K562 (cell line): ENCODE measurements around the gene FXYD4. TPM values are rescaled to one million over a fixed set of nuclear protein-coding genes. Genes with fewer than 3 reads are reported as not detected.

Experiments
- CBFA2T3 ChIP-seq: fragments of 450-650 bp; IDR thresholded peaks from 2 replicates; pipeline ENCODE4 v1.6.1; 2017
- CHD4 ChIP-seq: fragments of 200-600 bp; sonication (generic); IDR thresholded peaks from 3 replicates; pipeline ENCODE4 v1.6.1; 2012; ENCODE audit warnings: low read depth, mild to moderate bottlenecking, mixed read lengths, low read length, inconsistent platforms; ENCODE audit not compliant: insufficient read depth, insufficient replicate concordance, poor library complexity, severe bottlenecking
- CREM ChIP-seq: IDR thresholded peaks from 2 replicates; pipeline ENCODE4 v1.6.1; 2014; ENCODE audit warnings: antibody characterized with exemption, low read depth
- CTCF ChIP-seq, 3 experiments: IDR thresholded peaks in 2 of 3; conservative IDR thresholded peaks in 1 of 3; 2 replicates each; pipeline ENCODE4 v1.5.1; 2011 to 2012; ENCODE audit warnings: low read length in 3 of 3, mild to moderate bottlenecking in 3 of 3, control low read depth in 2 of 3, improper control_type of control experiment in 1 of 3, inconsistent platforms in 1 of 3, low read depth in 1 of 3, mixed read lengths in 1 of 3, moderate library complexity in 1 of 3; ENCODE audit not compliant: insufficient read depth in 2 of 3
- DEAF1 ChIP-seq: fragments of 450-650 bp; formaldehyde crosslinking; IDR thresholded peaks from 2 replicates; pipeline ENCODE4 v1.4.0; 2020; ENCODE audit warnings: mild to moderate bottlenecking, moderate library complexity
- DNMT1 ChIP-seq: fragments of 450-650 bp; IDR thresholded peaks from 2 replicates; pipeline ENCODE4 v1.6.1; 2016; ENCODE audit warnings: antibody characterized with exemption, mild to moderate bottlenecking
- EZH2 ChIP-seq: IDR thresholded peaks from 2 replicates; pipeline ENCODE4 v1.6.1; 2012; ENCODE audit warnings: low read depth, mild to moderate bottlenecking, inconsistent platforms, low read length, borderline replicate concordance
- FOXJ3 ChIP-seq: sonication (generic); formaldehyde crosslinking; IDR thresholded peaks from 2 replicates; pipeline ENCODE4 v1.4.0; 2020; ENCODE audit warnings: mild to moderate bottlenecking, missing genetic modification reagents
- HDGF ChIP-seq: fragments of 450-650 bp; IDR thresholded peaks from 2 replicates; pipeline ENCODE4 v1.6.1; 2016
- ILK ChIP-seq: fragments of 450-650 bp; IDR thresholded peaks from 2 replicates; pipeline ENCODE4 v1.6.1; 2016; ENCODE audit warnings: missing genetic modification characterization, low read depth, mild to moderate bottlenecking, missing compliant biosample characterization, moderate library complexity, borderline replicate concordance
- KDM2B ChIP-seq: fragments of 250-450 bp; sonication (Bioruptor Pico); IDR thresholded peaks from 2 replicates; pipeline ENCODE4 v1.8.0; 2021; ENCODE audit warnings: mild to moderate bottlenecking, moderate library complexity
- MTA2 ChIP-seq: fragments of 450-650 bp; IDR thresholded peaks from 2 replicates; pipeline ENCODE4 v1.6.1; 2016; ENCODE audit warnings: low read depth
- NCOA1 ChIP-seq: fragments of 450-650 bp; IDR thresholded peaks from 2 replicates; pipeline ENCODE4 v1.6.1; 2016; ENCODE audit warnings: low read depth
- SMAD1 ChIP-seq: fragments of 150-350 bp; IDR thresholded peaks from 2 replicates; pipeline ENCODE4 v1.6.1; 2014; ENCODE audit warnings: low read length, low read depth; ENCODE audit not compliant: partially characterized antibody
- SMARCA5 ChIP-seq: fragments of 450-650 bp; IDR thresholded peaks from 2 replicates; pipeline ENCODE4 v1.6.1; 2016
- SNIP1 ChIP-seq: fragments of 450-650 bp; IDR thresholded peaks from 2 replicates; pipeline ENCODE4 v1.7.1; 2017; ENCODE audit warnings: low read depth, mild to moderate bottlenecking
- TRIM24 ChIP-seq, 2 experiments: fragments of 450-650 bp; IDR thresholded peaks; 2 replicates each; pipeline ENCODE4 v1.6.1; 2016
- TSC22D4 ChIP-seq: fragments of 450-650 bp; IDR thresholded peaks from 2 replicates; pipeline ENCODE4 v1.6.1; 2016; ENCODE audit warnings: missing genetic modification characterization, missing biosample characterization, control low read depth
- XRCC5 ChIP-seq: fragments of 200-400 bp; formaldehyde crosslinking; IDR thresholded peaks from 2 replicates; pipeline ENCODE4 v1.6.1; 2017; ENCODE audit warnings: low read depth, mild to moderate bottlenecking, low read length
- ZBTB8A ChIP-seq: fragments of 450-650 bp; IDR thresholded peaks from 2 replicates; pipeline ENCODE4 v1.6.1; 2018; ENCODE audit warnings: mild to moderate bottlenecking, moderate library complexity; ENCODE audit not compliant: partially characterized antibody
- ZC3H4 ChIP-seq: sonication (generic); formaldehyde crosslinking; IDR thresholded peaks from 2 replicates; pipeline ENCODE4 v1.9.0; 2021; ENCODE audit warnings: missing genetic modification reagents, borderline replicate concordance
- ZEB2 ChIP-seq: fragments of 450-650 bp; IDR thresholded peaks from 2 replicates; pipeline ENCODE4 v1.6.1; 2016
- ZNF165 ChIP-seq: fragments of 250-450 bp; sonication (Bioruptor Pico); IDR thresholded peaks from 2 replicates; pipeline ENCODE4 v1.4.0; 2020; ENCODE audit warnings: borderline replicate concordance
- ZNF354B ChIP-seq: fragments of 250-450 bp; sonication (Bioruptor Pico); IDR thresholded peaks from 2 replicates; pipeline ENCODE4 v1.4.0; 2020
- ZNF431 ChIP-seq: sonication (generic); formaldehyde crosslinking; IDR thresholded peaks from 2 replicates; pipeline ENCODE4 v1.8.0; 2022; ENCODE audit warnings: mild to moderate bottlenecking, missing genetic modification reagents
- ZNF551 ChIP-seq: fragments of 250-450 bp; sonication (Bioruptor Pico); IDR thresholded peaks from 2 replicates; pipeline ENCODE4 v1.5.0; 2021; ENCODE audit warnings: mild to moderate bottlenecking, moderate library complexity
- ZNF79 ChIP-seq: fragments of 250-450 bp; sonication (Bioruptor Pico); IDR thresholded peaks from 2 replicates; pipeline ENCODE4 v1.4.0; 2020; ENCODE audit warnings: low read depth, mild to moderate bottlenecking, moderate library complexity
- polyA plus RNA-seq, 8 experiments: library from polyadenylated mRNA; depleted of rRNA in 4 of 8; stranded (reverse) in 5 of 8; unstranded in 3 of 8; fragments of >200 nt; fragmentation: Nextera tagmentation in 2 of 8; fragmentation: Illumina TruSeq in 1 of 8; extraction: Ambion mirVana in 2 of 8; extraction: Trizol in 1 of 8; gene quantifications; 2 replicates each; pipeline versions ENCODE4 v1.2.1 to v1.2.3, GENCODE V29; 2011 to 2014; ENCODE audit warnings: inconsistent platforms in 1 of 8, missing spikeins in 1 of 8
- total RNA-seq, 7 experiments: library from RNA; depleted of rRNA in 6 of 7; stranded (reverse); fragments of >200 nt in 6 of 7; fragmentation: Illumina TruSeq in 2 of 7; extraction: Trizol in 2 of 7; gene quantifications; 2 replicates each; pipeline versions ENCODE4 v1.2.1 to v1.2.3, GENCODE V29; 2011 to 2021; ENCODE audit warnings: low replicate concordance in 1 of 7
- TF ChIP-seq, protein P1 (sequence below): fragments of 450-650 bp; IDR thresholded peaks from 2 replicates; pipeline ENCODE4 v1.6.1; 2016; ENCODE audit warnings: missing biosample characterization, missing genetic modification characterization

The FXYD4 gene
- total and polyA plus RNA-seq, 9 of the 15 experiments (the other 6 are each of a cell fraction or from before 2014, with no cell fraction given) = not detected

- TF ChIP-seq XRCC5 = no peak
- no peak for TF ChIP-seq DEAF1
- TF ChIP-seq SNIP1 = peak; percentile 63; the same call in 1 of the 2 replicates
- TF ChIP-seq, protein P1, sequence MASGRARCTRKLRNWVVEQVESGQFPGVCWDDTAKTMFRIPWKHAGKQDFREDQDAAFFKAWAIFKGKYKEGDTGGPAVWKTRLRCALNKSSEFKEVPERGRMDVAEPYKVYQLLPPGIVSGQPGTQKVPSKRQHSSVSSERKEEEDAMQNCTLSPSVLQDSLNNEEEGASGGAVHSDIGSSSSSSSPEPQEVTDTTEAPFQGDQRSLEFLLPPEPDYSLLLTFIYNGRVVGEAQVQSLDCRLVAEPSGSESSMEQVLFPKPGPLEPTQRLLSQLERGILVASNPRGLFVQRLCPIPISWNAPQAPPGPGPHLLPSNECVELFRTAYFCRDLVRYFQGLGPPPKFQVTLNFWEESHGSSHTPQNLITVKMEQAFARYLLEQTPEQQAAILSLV (tag) = peak; percentile 90
- no peak for TF ChIP-seq ZBTB8A
- peak in 1 of 2 experiments; percentile 83; a peak in 3 of 4 replicates for TF ChIP-seq TRIM24 (IDR thresholded peaks at IDR 0.05)
- TF ChIP-seq SMAD1 = peak; percentile 89
- TF ChIP-seq CTCF (IDR thresholded peaks at IDR 0.05 in 2 of 3, conservative IDR thresholded peaks at IDR 0.05 in 1 of 3; ENCODE audit: insufficient read depth in 2 of 3, low read depth in 1 of 3, low read length in 3 of 3) = peak; percentile 49 to 69 (median 52)
- TF ChIP-seq ZC3H4 (CRISPR knock-in tag) = 0 out of 2 replicates have a peak, but pooled peaks have one; percentile 64
- no peak for TF ChIP-seq DNMT1
- no peak; the same call in 1 of the 2 replicates for TF ChIP-seq HDGF
- TF ChIP-seq ILK = no peak
- TF ChIP-seq SMARCA5 = peak; percentile 95
- TF ChIP-seq CREM = peak; percentile 72
- peak; percentile 31; the same call in 1 of the 2 replicates for TF ChIP-seq MTA2
- TF ChIP-seq EZH2 = no peak
- no peak for TF ChIP-seq ZNF165 (CRISPR knock-in tag)
- no peak for TF ChIP-seq CHD4
- TF ChIP-seq ZNF431 (CRISPR knock-in tag) = no peak; the same call in 1 of the 2 replicates
- TF ChIP-seq NCOA1 = peak; percentile 58
- TF ChIP-seq FOXJ3 = no peak
- no peak for TF ChIP-seq ZNF551
- TF ChIP-seq ZEB2 = no peak; the same call in 1 of the 2 replicates
- no peak for TF ChIP-seq ZNF354B (CRISPR knock-in tag)
- peak; percentile 2; the same call in 1 of the 2 replicates for TF ChIP-seq CBFA2T3
- TF ChIP-seq KDM2B (CRISPR knock-in tag) = 0 out of 2 replicates have a peak, but pooled peaks have one; percentile 15
- TF ChIP-seq ZNF79 (CRISPR knock-in tag) = no peak
- TF ChIP-seq TSC22D4 (tag) = no peak
Observed at GRCh38 chr10:43407576-43408330, 36.3 kb downstream of the FXYD4 start (continued).
